Measurements from ENCODE around the gene INSRR. TPM values are rescaled to one million over a fixed set of nuclear protein-coding genes. Genes with fewer than 3 reads are reported as not detected.

The INSRR gene
- total RNA-seq, 1 donor from 2014 or later: 6.9 TPM

DNA sequence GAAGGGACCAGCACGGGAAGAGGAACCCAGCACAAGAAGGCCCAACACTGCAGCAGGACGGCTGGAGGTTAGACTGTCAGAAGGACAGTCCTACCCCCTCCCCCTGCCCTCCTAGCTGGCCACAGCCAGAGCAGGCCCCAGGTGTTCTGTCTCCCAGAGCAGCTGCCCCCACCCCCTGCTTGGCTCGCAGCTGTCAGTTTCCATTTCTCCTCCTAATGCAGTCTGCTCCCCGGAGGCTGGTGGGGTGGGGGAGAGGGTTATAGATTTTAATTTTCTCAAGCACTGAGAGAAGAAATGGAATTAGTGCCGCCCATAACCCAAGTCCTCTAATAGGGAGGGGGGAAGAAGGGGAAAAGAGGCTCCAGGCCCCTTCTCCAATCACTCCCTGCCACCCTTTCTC is 21.6 kb upstream of the INSRR start:
- Mint-ChIP-seq H3K9me3 (ENCODE audit: unreplicated experiment) (peaks cover 4% of the 10 kb centered on the region), H3K4me1 (ENCODE audit: low read depth, unreplicated experiment) (peaks cover 72% of the 10 kb centered on the region), H3K27ac (ENCODE audit: unreplicated experiment) (no peak overlapping the region), H3K27me3 (ENCODE audit: unreplicated experiment) (peaks cover 26% of the 10 kb centered on the region), H3K4me3 (ENCODE audit: unreplicated experiment) (peak overlapping the region; percentile 44), H3K36me3 (ENCODE audit: unreplicated experiment) (no peaks in the 10 kb centered on the region)
- TF ChIP-seq, protein P1, sequence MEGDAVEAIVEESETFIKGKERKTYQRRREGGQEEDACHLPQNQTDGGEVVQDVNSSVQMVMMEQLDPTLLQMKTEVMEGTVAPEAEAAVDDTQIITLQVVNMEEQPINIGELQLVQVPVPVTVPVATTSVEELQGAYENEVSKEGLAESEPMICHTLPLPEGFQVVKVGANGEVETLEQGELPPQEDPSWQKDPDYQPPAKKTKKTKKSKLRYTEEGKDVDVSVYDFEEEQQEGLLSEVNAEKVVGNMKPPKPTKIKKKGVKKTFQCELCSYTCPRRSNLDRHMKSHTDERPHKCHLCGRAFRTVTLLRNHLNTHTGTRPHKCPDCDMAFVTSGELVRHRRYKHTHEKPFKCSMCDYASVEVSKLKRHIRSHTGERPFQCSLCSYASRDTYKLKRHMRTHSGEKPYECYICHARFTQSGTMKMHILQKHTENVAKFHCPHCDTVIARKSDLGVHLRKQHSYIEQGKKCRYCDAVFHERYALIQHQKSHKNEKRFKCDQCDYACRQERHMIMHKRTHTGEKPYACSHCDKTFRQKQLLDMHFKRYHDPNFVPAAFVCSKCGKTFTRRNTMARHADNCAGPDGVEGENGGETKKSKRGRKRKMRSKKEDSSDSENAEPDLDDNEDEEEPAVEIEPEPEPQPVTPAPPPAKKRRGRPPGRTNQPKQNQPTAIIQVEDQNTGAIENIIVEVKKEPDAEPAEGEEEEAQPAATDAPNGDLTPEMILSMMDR (IDR thresholded peaks at IDR 0.05; ENCODE audit: partially characterized antibody, unreplicated experiment): no peak
- DNase-seq: peak; percentile 64

DNA sequence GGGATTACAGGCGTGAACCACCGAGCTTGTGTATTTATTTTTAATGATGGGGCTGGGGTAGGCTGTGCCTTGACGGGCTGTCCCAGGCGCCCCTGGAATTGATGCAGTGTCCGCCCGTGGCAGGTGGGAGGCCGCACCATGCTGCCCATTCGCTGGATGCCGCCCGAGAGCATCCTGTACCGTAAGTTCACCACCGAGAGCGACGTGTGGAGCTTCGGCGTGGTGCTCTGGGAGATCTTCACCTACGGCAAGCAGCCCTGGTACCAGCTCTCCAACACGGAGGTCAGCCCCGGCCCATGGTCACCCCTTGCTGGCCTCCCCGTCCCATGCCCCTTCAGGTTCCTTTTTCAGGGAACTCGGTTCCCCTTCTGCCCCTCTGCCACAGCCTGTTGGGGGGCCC is 21.0 kb upstream of the INSRR start:
- H3K27ac Mint-ChIP-seq (ENCODE audit: unreplicated experiment): peak overlapping the region; percentile 84
- peaks cover 73% of the 10 kb centered on the region for H3K4me1 Mint-ChIP-seq (ENCODE audit: low read depth, unreplicated experiment)
- no peak for DNase-seq
- peaks cover 28% of the 10 kb centered on the region for H3K27me3 Mint-ChIP-seq (ENCODE audit: unreplicated experiment)
- H3K36me3 Mint-ChIP-seq (ENCODE audit: unreplicated experiment): no peaks in the 10 kb centered on the region
- TF ChIP-seq, protein P1 (IDR thresholded peaks at IDR 0.05; ENCODE audit: partially characterized antibody, unreplicated experiment): no peak
- peaks cover 6% of the 10 kb centered on the region for H3K9me3 Mint-ChIP-seq (ENCODE audit: unreplicated experiment)
- H3K4me3 Mint-ChIP-seq (ENCODE audit: unreplicated experiment): no peak overlapping the region

DNA sequence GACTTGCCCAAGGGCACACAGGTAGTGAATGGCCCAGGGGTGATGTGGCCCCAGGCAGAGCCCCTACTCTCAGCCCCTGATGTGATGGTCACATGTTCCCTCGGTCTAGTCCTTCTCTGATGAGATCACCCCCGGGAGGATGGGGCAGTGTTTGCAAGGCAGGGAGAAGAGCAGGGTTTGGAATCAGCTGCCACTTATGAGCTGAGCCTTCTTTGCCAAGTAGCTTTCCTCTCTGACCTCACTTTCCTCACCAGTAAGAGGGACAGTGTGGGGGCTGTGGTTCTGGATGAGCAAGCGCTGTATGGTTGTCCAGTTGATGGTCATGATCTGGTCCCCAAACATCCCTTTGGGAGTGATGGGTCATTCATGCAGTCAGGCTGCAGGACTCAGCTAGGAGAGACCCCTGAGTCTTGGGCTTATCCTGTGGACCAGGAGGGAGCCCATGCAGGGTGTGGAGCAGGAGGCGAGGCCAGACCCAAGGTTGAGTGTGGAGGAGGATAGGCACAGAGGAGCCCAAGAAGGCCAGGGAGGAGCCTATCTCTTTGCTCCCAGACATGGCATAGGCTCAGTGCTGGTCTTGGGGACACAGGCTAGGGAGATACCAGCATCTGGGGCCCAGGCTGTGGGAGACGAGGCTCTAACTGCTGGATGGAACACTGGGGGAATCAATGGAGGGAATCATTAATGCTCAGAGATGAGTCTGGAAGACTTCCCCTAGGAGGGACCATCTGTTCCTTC is 18.7 kb upstream of the INSRR start:
- Mint-ChIP-seq H3K4me3 (ENCODE audit: unreplicated experiment) (peak overlapping the region; percentile 65), H3K27me3 (ENCODE audit: unreplicated experiment) (peaks cover 24% of the 10 kb centered on the region), H3K36me3 (ENCODE audit: unreplicated experiment) (no peaks in the 10 kb centered on the region), H3K4me1 (ENCODE audit: low read depth, unreplicated experiment) (peaks cover 69% of the 10 kb centered on the region), H3K27ac (ENCODE audit: unreplicated experiment) (peak overlapping the region; percentile 64), H3K9me3 (ENCODE audit: unreplicated experiment) (peaks cover 7% of the 10 kb centered on the region)
- TF ChIP-seq, protein P1 (IDR thresholded peaks at IDR 0.05; ENCODE audit: partially characterized antibody, unreplicated experiment): no peak
- DNase-seq: no peak

DNA sequence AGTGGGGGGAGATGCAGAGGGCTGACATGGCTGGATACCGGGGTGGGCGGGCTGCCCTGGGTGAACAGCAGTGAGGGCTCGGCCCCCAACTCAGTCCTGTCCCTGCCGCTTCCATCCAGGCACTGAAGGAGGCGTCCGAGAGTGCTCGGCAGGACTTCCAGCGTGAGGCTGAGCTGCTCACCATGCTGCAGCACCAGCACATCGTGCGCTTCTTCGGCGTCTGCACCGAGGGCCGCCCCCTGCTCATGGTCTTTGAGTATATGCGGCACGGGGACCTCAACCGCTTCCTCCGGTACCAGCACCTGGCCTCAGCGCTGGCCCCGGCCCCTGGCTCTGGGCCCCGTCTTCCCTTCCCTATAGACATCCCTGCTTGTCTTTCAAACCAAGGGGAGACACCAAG is 17.4 kb upstream of the INSRR start:
- TF ChIP-seq, protein P1 (IDR thresholded peaks at IDR 0.05; ENCODE audit: partially characterized antibody, unreplicated experiment): no peak
- Mint-ChIP-seq H3K4me3 (ENCODE audit: unreplicated experiment) (peak overlapping the region; percentile 51), H3K36me3 (ENCODE audit: unreplicated experiment) (no peaks in the 10 kb centered on the region), H3K4me1 (ENCODE audit: low read depth, unreplicated experiment) (peaks cover 63% of the 10 kb centered on the region), H3K27ac (ENCODE audit: unreplicated experiment) (peak overlapping the region; percentile 29), H3K9me3 (ENCODE audit: unreplicated experiment) (peaks cover 9% of the 10 kb centered on the region), H3K27me3 (ENCODE audit: unreplicated experiment) (peaks cover 16% of the 10 kb centered on the region)
- peak; percentile 65 for DNase-seq

DNA sequence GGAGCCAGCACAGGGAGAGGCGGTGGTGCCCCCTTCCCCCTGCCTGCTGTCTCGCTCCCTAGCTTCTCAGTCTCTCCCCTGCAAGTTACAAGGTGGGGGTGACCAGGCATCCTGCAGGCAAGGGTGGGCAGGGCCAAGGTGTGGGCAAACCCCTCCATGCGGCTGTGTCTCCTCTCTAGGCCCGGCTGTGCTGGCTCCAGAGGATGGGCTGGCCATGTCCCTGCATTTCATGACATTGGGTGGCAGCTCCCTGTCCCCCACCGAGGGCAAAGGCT is 16.4 kb upstream of the INSRR start:
- DNase-seq: peak; percentile 22
- Mint-ChIP-seq H3K4me1 (ENCODE audit: low read depth, unreplicated experiment) (peaks cover 64% of the 10 kb centered on the region), H3K4me3 (ENCODE audit: unreplicated experiment) (peak overlapping the region; percentile 73), H3K27me3 (ENCODE audit: unreplicated experiment) (peaks cover 19% of the 10 kb centered on the region), H3K9me3 (ENCODE audit: unreplicated experiment) (peaks cover 10% of the 10 kb centered on the region), H3K36me3 (ENCODE audit: unreplicated experiment) (no peaks in the 10 kb centered on the region), H3K27ac (ENCODE audit: unreplicated experiment) (peak overlapping the region; percentile 95)
- TF ChIP-seq, protein P1 (IDR thresholded peaks at IDR 0.05; ENCODE audit: partially characterized antibody, unreplicated experiment): no peak
